ENCODE measurements around the gene UQCC2.

The UQCC2 gene

GRCh38 chr6:33731751-33732282 is 20.3 kb upstream of the UQCC2 start:
- no peaks in the 10 kb centered on the region for H3K9me3 Mint-ChIP-seq
- TF ChIP-seq CTCF (IDR thresholded peaks at IDR 0.05; ENCODE audit: unreplicated experiment in 3 of 3), result no peak
- peaks cover 16% of the 10 kb centered on the region for H3K27me3 Mint-ChIP-seq (ENCODE audit: low read depth)
- no peak overlapping the region for H3K4me3 Mint-ChIP-seq
- H3K4me1 Mint-ChIP-seq, result no peaks in the 10 kb centered on the region
- H3K36me3 Mint-ChIP-seq (ENCODE audit: low read depth), result no peaks in the 10 kb centered on the region
- H3K27ac Mint-ChIP-seq, result peak overlapping the region in 2 of 3 experiments; percentile 14 to 67

GRCh38 chr6:33731035-33731434 is 19.5 kb upstream of the UQCC2 start:
- H3K36me3 Mint-ChIP-seq (ENCODE audit: low read depth), result no peaks in the 10 kb centered on the region
- H3K4me3 Mint-ChIP-seq, result no peak overlapping the region
- no peaks in the 10 kb centered on the region for H3K4me1 Mint-ChIP-seq
- H3K9me3 Mint-ChIP-seq, result no peaks in the 10 kb centered on the region
- peaks cover 23% of the 10 kb centered on the region for H3K27me3 Mint-ChIP-seq (ENCODE audit: low read depth)
- TF ChIP-seq CTCF (IDR thresholded peaks at IDR 0.05; ENCODE audit: unreplicated experiment in 3 of 3), result no peak
- peak overlapping the region; percentile 14 to 87 (median 77) for H3K27ac Mint-ChIP-seq

GRCh38 chr6:33730611-33731010 is 19.1 kb upstream of the UQCC2 start:
- Mint-ChIP-seq H3K27ac (peak overlapping the region in 2 of 3 experiments; percentile 77 to 87), H3K27me3 (ENCODE audit: low read depth) (peaks cover 23% of the 10 kb centered on the region)

GRCh38 chr6:33729059-33729458 is 17.6 kb upstream of the UQCC2 start:
- H3K27ac Mint-ChIP-seq, result no peak overlapping the region
- peaks cover 27% of the 10 kb centered on the region for H3K27me3 Mint-ChIP-seq (ENCODE audit: low read depth)
- H3K36me3 Mint-ChIP-seq (ENCODE audit: low read depth), result no peaks in the 10 kb centered on the region
- TF ChIP-seq CTCF (IDR thresholded peaks at IDR 0.05; ENCODE audit: unreplicated experiment in 3 of 3), result no peak
- peaks cover 13% of the 10 kb centered on the region for H3K4me1 Mint-ChIP-seq
- H3K4me3 Mint-ChIP-seq, result no peak overlapping the region
- no peaks in the 10 kb centered on the region for H3K9me3 Mint-ChIP-seq

More at GRCh38 chr6:33730611-33731010, 19.1 kb upstream of the UQCC2 start:
- no peak overlapping the region for H3K4me3 Mint-ChIP-seq
- peaks cover 2% of the 10 kb centered on the region for H3K4me1 Mint-ChIP-seq
- H3K36me3 Mint-ChIP-seq (ENCODE audit: low read depth), result no peaks in the 10 kb centered on the region
- TF ChIP-seq CTCF (IDR thresholded peaks at IDR 0.05; ENCODE audit: unreplicated experiment in 3 of 3), result no peak
- H3K9me3 Mint-ChIP-seq, result no peaks in the 10 kb centered on the region

GRCh38 chr6:33728438-33728837 is 16.9 kb upstream of the UQCC2 start:
- Mint-ChIP-seq H3K27me3 (ENCODE audit: low read depth) (peaks cover 27% of the 10 kb centered on the region), H3K4me1 (peaks cover 18% of the 10 kb centered on the region), H3K4me3 (no peak overlapping the region), H3K9me3 (no peaks in the 10 kb centered on the region), H3K27ac (no peak overlapping the region), H3K36me3 (ENCODE audit: low read depth) (no peaks in the 10 kb centered on the region)
- no peak for TF ChIP-seq CTCF (IDR thresholded peaks at IDR 0.05; ENCODE audit: unreplicated experiment in 3 of 3)

- Mint-ChIP-seq H3K4me1 (peaks cover 23% of the 10 kb centered on the region), H3K27ac (no peak overlapping the region), H3K36me3 (ENCODE audit: low read depth) (no peaks in the 10 kb centered on the region), H3K9me3 (no peaks in the 10 kb centered on the region), H3K27me3 (ENCODE audit: low read depth) (peaks cover 27% of the 10 kb centered on the region), H3K4me3 (no peak overlapping the region)
- TF ChIP-seq CTCF (IDR thresholded peaks at IDR 0.05; ENCODE audit: unreplicated experiment in 3 of 3), result no peak
These were observed 16.4 kb upstream of the UQCC2 start for GRCh38 chr6:33727932-33728331.

Data from nephron (organoid).